ENCODE results near the gene PUSL1. TPM values are rescaled to one million over a fixed set of nuclear protein-coding genes. Genes with fewer than 3 reads are reported as not detected.

Gene PUSL1
- total and polyA plus RNA-seq, 2 of the 13 experiments (the other 11 are each of a cell fraction or from before 2014, with no cell fraction given): 8.3 to 22.2 TPM

- TF ChIP-seq ZHX2 (IDR thresholded peaks at IDR 0.05; ENCODE audit: low read depth) (no peak), ZHX2 (CRISPR knock-in tag; IDR thresholded peaks at IDR 0.05; ENCODE audit: borderline replicate concordance) (no peak), ZNF746 (CRISPR knock-in tag; IDR thresholded peaks at IDR 0.05) (no peak), KDM3A (CRISPR knock-in tag; IDR thresholded peaks at IDR 0.05; ENCODE audit: low read depth) (0 out of 2 replicates have a peak, but pooled peaks have one; percentile 22), MEIS2 (CRISPR knock-in tag; IDR thresholded peaks at IDR 0.05) (no peak), ZNF784 (CRISPR knock-in tag; IDR thresholded peaks at IDR 0.05; ENCODE audit: borderline replicate concordance) (no peak), FOXC1 (CRISPR knock-in tag; IDR thresholded peaks at IDR 0.05; ENCODE audit: borderline replicate concordance) (0 out of 2 replicates have a peak, but pooled peaks have one; percentile 28), REL (CRISPR knock-in tag; conservative IDR thresholded peaks at IDR 0.05) (no peak), KLF6 (CRISPR knock-in tag; IDR thresholded peaks at IDR 0.05) (no peak), ZNF34 (CRISPR knock-in tag; IDR thresholded peaks at IDR 0.05; ENCODE audit: borderline replicate concordance) (no peak), ZNF10 (CRISPR knock-in tag; IDR thresholded peaks at IDR 0.05; ENCODE audit: borderline replicate concordance, low read depth) (no peak), KLF9 (CRISPR knock-in tag; IDR thresholded peaks at IDR 0.05; ENCODE audit: low read depth) (no peak), SALL2 (CRISPR knock-in tag; IDR thresholded peaks at IDR 0.05) (no peak), ZNF768 (CRISPR knock-in tag; IDR thresholded peaks at IDR 0.05) (no peak), BRD4 (CRISPR knock-in tag; IDR thresholded peaks at IDR 0.05) (no peak), HOXA7 (CRISPR knock-in tag; IDR thresholded peaks at IDR 0.05) (no peak), ZNF354B (CRISPR knock-in tag; IDR thresholded peaks at IDR 0.05) (0 out of 2 replicates have a peak, but pooled peaks have one; percentile 33), TFDP1 (CRISPR knock-in tag; IDR thresholded peaks at IDR 0.05; ENCODE audit: borderline replicate concordance) (peak; percentile 87; the same call in 1 of the 2 replicates), POLR2AphosphoS5 (IDR thresholded peaks at IDR 0.05; ENCODE audit: low read depth, low read length) (no peak)
- TF ChIP-seq, protein P1, sequence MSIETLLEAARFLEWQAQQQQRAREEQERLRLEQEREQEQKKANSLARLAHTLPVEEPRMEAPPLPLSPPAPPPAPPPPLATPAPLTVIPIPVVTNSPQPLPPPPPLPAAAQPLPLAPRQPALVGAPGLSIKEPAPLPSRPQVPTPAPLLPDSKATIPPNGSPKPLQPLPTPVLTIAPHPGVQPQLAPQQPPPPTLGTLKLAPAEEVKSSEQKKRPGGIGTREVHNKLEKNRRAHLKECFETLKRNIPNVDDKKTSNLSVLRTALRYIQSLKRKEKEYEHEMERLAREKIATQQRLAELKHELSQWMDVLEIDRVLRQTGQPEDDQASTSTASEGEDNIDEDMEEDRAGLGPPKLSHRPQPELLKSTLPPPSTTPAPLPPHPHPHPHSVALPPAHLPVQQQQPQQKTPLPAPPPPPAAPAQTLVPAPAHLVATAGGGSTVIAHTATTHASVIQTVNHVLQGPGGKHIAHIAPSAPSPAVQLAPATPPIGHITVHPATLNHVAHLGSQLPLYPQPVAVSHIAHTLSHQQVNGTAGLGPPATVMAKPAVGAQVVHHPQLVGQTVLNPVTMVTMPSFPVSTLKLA (IDR thresholded peaks at IDR 0.05): no peak
Observed at GRCh38 chr1:1304331-1305299, 3.8 kb upstream of the PUSL1 start (continued).

Measured in HepG2 (cell line).